ENCODE data around the gene AP4M1.

DNA sequence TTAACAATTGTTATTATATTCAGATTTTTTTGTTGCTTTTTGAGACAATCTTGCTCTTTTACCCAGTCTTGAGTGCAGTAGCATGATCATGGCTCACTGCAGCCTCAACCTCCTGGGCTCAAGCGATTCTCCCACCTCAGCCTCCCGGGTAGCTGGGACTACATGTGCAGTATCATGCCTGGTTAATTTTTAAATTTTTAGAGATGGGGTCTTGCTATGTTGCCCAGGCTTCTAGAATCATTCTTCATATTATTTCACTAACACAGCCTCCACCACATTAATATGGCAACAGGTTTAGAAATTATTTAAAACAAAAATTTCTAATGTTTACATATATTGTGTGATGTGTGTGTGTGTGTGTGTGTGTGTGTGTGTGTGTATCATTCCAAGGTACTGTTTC lies 45.8 kb downstream of the AP4M1 start:
- TF ChIP-seq EZH2 (IDR thresholded peaks at IDR 0.05; ENCODE audit: low read length, unreplicated experiment) (no peak), EZH2phosphoT487 (IDR thresholded peaks at IDR 0.05; ENCODE audit: borderline replicate concordance, low read length) (no peak)
- TF ChIP-seq, protein P1, sequence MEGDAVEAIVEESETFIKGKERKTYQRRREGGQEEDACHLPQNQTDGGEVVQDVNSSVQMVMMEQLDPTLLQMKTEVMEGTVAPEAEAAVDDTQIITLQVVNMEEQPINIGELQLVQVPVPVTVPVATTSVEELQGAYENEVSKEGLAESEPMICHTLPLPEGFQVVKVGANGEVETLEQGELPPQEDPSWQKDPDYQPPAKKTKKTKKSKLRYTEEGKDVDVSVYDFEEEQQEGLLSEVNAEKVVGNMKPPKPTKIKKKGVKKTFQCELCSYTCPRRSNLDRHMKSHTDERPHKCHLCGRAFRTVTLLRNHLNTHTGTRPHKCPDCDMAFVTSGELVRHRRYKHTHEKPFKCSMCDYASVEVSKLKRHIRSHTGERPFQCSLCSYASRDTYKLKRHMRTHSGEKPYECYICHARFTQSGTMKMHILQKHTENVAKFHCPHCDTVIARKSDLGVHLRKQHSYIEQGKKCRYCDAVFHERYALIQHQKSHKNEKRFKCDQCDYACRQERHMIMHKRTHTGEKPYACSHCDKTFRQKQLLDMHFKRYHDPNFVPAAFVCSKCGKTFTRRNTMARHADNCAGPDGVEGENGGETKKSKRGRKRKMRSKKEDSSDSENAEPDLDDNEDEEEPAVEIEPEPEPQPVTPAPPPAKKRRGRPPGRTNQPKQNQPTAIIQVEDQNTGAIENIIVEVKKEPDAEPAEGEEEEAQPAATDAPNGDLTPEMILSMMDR (conservative IDR thresholded peaks at IDR 0.05; ENCODE audit: low read depth, low read length) = no peak

All from PC-3 (cell line).